ENCODE measurements around the gene PCBP3. TPM values are rescaled to one million over a fixed set of nuclear protein-coding genes. Genes with fewer than 3 reads are reported as not detected.

PCBP3 gene
- total and polyA plus RNA-seq, 2 experiments from 2014 or later, result 3.4 to 4.3 TPM

GRCh38 chr21:45816794-45817193 is 173.3 kb downstream of the PCBP3 start:
- Histone ChIP-seq H3K4me3 (no peak overlapping the region), H3K27me3 (no peaks in the 10 kb centered on the region), H3K9me3 (ENCODE audit: low read depth) (no peaks in the 10 kb centered on the region), H3K27ac (no peak overlapping the region), H3K36me3 (no peaks in the 10 kb centered on the region), H3K4me1 (ENCODE audit: low read depth) (peaks cover under 1% of the 10 kb centered on the region)
- DNase-seq (ENCODE audit: low read depth in 1 of 2, low spot score in 1 of 2), result no peak
- TF ChIP-seq, protein P1, sequence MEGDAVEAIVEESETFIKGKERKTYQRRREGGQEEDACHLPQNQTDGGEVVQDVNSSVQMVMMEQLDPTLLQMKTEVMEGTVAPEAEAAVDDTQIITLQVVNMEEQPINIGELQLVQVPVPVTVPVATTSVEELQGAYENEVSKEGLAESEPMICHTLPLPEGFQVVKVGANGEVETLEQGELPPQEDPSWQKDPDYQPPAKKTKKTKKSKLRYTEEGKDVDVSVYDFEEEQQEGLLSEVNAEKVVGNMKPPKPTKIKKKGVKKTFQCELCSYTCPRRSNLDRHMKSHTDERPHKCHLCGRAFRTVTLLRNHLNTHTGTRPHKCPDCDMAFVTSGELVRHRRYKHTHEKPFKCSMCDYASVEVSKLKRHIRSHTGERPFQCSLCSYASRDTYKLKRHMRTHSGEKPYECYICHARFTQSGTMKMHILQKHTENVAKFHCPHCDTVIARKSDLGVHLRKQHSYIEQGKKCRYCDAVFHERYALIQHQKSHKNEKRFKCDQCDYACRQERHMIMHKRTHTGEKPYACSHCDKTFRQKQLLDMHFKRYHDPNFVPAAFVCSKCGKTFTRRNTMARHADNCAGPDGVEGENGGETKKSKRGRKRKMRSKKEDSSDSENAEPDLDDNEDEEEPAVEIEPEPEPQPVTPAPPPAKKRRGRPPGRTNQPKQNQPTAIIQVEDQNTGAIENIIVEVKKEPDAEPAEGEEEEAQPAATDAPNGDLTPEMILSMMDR (IDR thresholded peaks at IDR 0.05; ENCODE audit: low read depth, low read length), result no peak

DNA sequence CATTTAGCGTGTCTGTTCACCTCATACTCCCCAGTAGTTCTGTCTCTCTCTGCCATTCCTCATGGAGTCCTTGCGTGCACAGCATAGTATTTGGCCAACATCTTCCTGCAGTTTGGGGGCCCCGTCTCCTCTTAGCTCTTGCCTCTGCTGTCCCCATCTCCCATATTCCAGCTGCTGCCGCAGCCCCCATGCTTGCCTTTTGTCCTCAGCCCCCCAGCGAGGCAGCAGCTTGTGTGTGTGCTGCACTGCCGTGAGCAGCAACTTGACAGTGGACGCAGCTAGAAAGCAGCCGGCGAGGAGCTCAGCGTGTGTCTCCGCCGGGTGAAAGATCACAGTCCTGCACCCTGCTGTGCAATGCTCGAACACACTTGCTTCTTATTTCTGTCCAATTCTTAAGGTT is 173.8 kb downstream of the PCBP3 start:
- Histone ChIP-seq H3K9me3 (ENCODE audit: low read depth) (no peaks in the 10 kb centered on the region), H3K27ac (no peak overlapping the region), H3K4me1 (ENCODE audit: low read depth) (peaks cover 4% of the 10 kb centered on the region), H3K36me3 (no peaks in the 10 kb centered on the region), H3K4me3 (no peak overlapping the region), H3K27me3 (no peaks in the 10 kb centered on the region)
- no peak for DNase-seq (ENCODE audit: low read depth in 1 of 2, low spot score in 1 of 2)
- TF ChIP-seq, protein P1 (IDR thresholded peaks at IDR 0.05; ENCODE audit: low read depth, low read length), result no peak

GRCh38 chr21:45818276-45818903 is 174.9 kb downstream of the PCBP3 start:
- H3K4me3 ChIP-seq, result no peak overlapping the region
- H3K36me3 ChIP-seq, result no peaks in the 10 kb centered on the region
- no peaks in the 10 kb centered on the region for H3K27me3 ChIP-seq
- TF ChIP-seq, protein P1 (IDR thresholded peaks at IDR 0.05; ENCODE audit: low read depth, low read length), result no peak
- DNase-seq (ENCODE audit: low read depth in 1 of 2, low spot score in 1 of 2), result peak in 1 of 2 donors; percentile 75
- H3K27ac ChIP-seq, result no peak overlapping the region
- peaks cover 4% of the 10 kb centered on the region for H3K4me1 ChIP-seq (ENCODE audit: low read depth)
- H3K9me3 ChIP-seq (ENCODE audit: low read depth), result no peaks in the 10 kb centered on the region

DNA sequence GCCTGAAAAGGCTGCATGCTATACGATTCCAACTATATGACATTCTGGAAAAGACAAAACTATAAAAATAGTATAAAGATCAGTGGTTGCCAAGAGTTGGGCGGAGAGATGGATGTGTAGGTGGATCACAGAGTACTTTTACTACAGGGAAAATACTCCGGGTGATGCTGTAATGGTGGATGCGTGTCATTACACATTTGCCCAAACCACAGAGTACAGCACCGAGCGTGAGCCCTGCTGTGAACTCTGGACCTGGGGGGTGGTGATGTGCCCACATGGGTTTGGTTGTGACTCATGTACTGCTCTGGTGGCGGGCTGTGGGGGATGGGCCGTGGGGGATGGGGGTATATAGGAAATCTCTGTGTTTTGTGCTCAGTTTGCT is 175.4 kb downstream of the PCBP3 start:
- TF ChIP-seq, protein P1 (IDR thresholded peaks at IDR 0.05; ENCODE audit: low read depth, low read length), result no peak
- peaks cover 4% of the 10 kb centered on the region for H3K4me1 ChIP-seq (ENCODE audit: low read depth)
- DNase-seq (ENCODE audit: low read depth in 1 of 2, low spot score in 1 of 2), result peak in 1 of 2 donors; percentile 73
- H3K9me3 ChIP-seq (ENCODE audit: low read depth), result no peaks in the 10 kb centered on the region
- no peak overlapping the region for H3K4me3 ChIP-seq
- H3K27me3 ChIP-seq, result no peaks in the 10 kb centered on the region
- no peaks in the 10 kb centered on the region for H3K36me3 ChIP-seq
- H3K27ac ChIP-seq, result no peak overlapping the region

DNA sequence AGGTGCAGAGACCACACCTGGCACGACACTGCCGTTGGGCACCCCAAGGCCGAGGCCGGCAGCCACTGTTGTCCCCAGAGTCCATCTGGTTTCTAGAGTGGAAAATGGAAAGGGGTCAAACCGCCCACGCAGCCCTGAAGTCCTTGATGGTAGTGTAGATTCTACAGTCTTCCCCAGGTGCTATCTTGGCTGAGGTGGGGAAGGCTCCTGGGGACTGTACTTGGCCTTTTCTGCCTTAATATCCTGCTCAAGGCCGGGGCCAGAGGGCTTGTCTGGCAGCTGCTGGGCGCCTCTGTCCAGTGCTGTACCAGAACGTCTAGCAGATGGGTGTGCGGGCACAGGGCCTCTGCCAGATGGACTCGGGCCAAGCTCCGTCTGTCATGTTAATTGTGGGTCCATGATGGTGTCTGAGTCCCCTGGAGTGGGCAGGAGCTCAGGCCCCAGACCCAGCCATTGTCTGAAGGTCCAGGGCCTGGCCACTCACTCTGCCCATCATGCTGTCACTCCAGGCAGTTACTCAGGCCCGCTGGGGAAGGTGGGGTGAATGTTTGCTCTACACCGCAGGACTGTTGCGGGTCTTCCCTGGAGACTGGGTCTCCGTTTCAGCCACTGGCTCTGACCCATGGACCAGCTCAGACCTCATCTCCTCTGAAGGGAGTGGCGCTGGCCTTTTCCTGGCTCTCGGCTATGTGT is 176.1 kb downstream of the PCBP3 start:
- no peaks in the 10 kb centered on the region for H3K36me3 ChIP-seq
- peaks cover 4% of the 10 kb centered on the region for H3K4me1 ChIP-seq (ENCODE audit: low read depth)
- TF ChIP-seq, protein P1 (IDR thresholded peaks at IDR 0.05; ENCODE audit: low read depth, low read length), result no peak
- H3K27ac ChIP-seq, result no peak overlapping the region
- no peak for DNase-seq (ENCODE audit: low read depth in 1 of 2, low spot score in 1 of 2)
- no peaks in the 10 kb centered on the region for H3K27me3 ChIP-seq
- H3K9me3 ChIP-seq (ENCODE audit: low read depth), result no peaks in the 10 kb centered on the region
- no peak overlapping the region for H3K4me3 ChIP-seq
